ENCODE data around the gene GCN1. TPM values are rescaled to one million over a fixed set of nuclear protein-coding genes. Genes with fewer than 3 reads are reported as not detected.

The GCN1 gene
- polyA plus RNA-seq, 10 donors, result 32.7 to 50.4 (median 39.9) TPM

DNA sequence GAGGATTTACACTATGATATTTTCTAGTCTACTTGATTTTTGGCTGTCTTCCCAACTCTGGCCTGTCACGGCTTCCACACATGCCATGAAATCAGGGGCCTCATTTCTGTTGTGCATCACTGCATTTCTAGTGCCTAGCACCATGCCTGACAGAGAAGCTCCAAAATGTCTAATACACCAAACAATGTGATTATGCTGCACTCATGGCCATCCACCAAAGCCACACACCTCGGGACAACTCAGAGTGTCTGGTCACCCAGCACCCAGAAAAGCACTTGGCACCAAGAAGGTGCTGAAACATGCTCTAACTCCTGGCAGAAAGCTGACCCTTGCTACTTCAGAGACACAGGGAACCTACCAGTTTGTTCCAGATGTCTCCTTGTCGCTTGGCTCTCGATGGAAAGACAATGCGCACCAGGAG lies 11.3 kb downstream of the GCN1 start:
- no peak for DNase-seq

DNA sequence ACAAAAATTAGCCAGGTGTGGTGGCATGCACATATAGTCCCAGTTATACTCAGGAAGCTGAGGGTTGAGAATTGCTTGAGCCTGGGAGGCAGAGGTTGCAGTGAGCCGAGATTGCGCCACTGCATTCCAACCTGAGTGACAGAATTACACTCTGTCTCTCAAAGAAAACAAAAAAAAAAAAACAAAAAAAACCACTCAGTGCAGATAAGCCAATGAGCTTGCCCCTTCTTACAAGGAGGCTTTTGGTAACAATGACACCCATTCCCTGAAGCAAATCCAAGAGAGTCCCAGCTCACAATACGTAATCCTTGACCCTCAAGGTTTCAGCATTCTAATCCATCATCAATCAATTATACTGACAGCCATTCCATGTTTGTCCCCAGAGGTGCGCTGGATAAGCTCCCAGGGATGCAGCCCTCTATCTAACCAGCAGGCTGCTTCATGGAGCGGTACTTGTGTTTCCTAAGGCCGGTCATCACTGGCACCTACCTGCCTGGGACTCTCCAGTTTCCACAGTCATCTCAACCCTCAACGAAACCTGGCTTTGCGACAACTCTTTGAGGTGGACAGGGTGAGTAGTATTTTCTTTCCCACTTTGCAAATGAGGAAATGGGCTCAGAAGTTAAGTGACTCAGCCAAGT lies 12.4 kb downstream of the GCN1 start:
- DNase-seq, result no peak

DNA sequence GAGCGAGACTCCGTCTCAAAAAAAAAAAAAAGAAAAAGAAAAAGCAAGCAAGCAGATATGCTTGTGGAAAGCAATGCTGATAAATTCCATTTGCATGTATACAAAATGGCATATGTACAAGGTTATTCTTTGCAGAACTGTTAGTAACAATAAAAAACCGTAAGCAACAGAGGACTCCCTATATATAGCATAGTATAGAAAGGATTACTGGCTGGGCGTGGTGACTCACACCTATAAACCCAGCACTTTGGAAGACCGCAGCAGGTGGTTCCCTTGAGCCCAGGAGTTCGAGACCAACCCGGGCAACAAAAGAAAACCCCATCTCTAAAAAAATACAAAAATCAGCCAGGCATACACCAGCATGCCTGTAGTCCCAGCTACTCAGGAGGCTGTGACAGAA lies 13.5 kb downstream of the GCN1 start:
- DNase-seq, result no peak

DNA sequence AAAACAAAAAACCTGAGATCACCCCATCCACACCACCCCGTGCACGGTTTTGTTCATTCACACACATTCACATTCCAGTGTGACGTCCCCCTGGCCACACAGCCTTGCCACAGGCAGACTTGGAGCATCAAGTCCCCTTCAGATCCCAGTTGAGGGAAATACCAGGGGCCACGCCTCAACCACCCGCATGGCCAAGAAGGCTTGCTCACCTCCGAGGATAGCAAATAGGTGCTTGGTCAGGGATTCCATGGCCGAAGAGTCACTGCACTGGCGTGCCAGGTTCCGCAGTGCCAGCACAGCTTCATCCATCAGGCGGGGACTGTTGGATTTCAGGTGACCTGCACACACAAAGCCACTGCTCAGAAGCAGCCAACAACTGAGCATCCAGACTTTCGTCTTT lies 19.0 kb downstream of the GCN1 start:
- DNase-seq, result no peak

DNA sequence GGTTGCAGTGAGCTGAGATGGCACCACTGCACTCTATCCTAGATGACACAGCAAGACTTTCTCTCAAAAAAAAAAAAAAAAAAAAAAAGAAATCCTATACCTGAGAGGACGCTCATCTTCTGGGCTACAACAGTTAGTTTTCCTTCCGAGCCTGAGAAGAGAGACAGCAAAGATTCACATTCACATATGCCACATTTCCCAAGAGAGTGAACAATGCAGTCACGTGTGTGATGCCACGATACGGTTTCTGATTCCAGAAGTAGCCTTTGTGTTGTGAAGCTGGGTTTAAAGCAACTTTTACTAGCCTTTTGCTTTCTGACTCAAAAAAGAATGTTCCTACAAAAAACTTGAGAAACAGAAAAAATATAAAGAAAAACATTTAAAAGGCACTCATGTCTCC lies 19.5 kb downstream of the GCN1 start:
- DNase-seq, result no peak

DNA sequence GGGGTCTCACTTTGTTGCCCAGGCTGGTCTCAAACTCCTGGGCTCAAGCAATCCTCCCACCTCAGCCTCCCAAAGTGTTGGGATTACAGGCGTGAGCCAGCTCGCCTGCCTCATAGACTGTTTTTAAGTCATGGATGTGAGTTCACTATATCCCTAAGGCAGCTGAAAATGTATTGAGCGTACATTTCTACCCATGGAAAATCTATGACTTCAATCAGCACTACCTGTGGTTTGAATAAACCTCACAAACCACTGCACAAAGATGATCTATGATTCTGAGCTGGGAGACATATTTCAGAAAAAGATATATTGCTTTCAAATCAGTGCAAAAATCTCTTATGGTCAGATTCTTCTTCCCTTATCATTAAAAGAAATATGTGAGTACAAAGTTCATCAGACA lies 22.5 kb downstream of the GCN1 start:
- no peak for DNase-seq

DNA sequence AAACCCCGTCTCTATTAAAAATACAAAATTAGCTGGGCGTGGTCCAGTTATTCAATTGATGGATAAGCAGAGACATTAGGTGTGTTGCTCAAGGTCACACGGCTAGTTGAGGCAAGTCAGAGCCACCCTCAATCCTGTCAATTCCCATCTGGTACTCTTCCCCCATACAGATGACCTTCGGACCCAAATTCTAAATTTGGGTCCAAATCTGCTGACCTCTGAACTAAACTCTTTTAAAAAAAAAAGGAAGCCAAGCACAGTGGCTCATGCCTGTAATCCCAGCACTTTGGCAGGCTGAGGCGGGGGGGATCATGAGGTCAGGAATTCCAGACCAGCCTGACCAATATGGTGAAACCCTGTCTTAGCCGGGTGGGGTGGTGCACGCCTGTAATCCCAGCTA lies 23.9 kb downstream of the GCN1 start:
- no peak for DNase-seq

DNA sequence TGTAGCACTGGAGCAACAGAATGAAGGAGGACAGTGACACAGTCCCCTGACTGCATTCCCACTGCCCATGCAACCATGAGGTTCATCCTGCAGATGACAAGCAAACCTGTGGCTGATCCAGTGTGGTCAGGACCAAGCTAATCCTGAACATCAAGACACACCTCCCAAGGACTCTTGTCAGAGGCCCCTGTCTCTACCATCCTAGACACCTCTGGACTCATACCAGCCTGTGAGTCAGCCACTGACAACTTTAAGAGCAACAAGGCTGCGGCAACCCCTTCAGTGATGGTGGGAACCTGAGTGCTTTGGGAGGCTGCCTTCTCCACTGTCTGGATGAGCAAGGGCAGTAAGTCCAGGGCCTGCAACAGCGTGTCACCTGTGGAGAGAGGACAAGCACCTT lies 24.6 kb downstream of the GCN1 start:
- no peak for DNase-seq

DNA sequence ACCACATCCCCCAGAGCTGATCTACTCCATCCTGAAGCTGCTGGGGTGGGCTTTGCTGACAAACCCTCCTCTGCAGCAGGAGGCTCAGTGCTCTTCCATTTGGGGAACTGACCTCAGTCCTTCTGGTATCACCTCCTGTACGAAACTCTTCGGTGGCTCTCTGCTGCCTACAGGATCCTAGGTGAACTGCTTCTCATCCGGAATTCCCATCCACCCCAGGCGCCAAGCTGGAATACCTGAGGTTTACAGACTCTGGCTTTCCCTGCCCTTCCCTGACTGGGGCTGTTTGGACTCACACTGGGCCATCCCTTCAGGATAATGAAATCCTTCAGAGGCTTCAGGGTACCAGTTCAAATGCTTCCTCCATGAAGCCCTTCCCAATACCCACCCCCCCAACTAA lies 26.2 kb downstream of the GCN1 start:
- no peak for DNase-seq

DNA sequence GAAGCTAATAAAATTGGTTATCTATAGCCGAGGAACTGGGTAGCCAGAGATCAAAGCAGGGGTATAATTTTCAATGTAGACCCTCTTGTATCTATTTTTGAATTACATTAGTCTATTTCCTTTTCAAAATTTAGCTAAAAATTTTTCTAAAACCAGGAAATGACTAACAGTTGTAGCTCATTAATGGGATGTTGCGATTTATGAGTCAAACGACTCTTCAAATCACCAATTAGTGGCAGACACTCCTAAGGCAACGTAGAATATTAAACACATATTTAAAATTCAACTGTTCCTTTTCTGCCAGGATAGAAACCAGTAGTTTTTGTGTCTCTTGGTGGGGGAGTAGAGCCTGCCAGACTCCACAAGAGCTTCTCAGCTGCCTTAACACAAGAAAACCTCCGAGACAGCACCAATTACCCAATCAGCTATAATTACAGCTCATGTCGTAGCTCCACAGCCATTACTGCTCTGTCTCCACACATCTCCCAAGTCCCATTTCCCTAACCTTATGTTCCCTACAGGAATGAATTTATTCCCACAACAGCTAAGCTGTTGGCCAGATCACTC lies 26.9 kb downstream of the GCN1 start:
- no peak for DNase-seq

DNA sequence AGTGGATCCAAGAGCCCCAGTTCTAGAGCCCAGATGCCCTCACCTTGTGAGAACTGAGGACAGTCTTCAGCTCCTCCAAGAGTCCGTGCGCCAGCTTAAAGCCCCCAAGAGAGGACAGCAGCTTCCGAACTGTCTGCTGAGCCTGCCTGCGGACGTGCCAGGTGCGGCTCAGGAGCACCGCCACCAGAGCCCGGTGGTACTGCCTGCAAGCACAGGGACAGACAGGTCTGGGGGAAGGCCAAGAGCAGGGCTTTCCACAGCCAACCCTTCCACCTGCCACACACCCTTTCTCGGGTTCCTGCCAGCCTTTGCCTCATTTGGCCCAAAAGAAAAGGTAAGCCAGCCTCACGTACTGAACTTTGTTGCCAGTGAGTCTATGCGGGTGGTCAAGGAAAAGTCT lies 30.2 kb downstream of the GCN1 start:
- DNase-seq, result no peak

DNA sequence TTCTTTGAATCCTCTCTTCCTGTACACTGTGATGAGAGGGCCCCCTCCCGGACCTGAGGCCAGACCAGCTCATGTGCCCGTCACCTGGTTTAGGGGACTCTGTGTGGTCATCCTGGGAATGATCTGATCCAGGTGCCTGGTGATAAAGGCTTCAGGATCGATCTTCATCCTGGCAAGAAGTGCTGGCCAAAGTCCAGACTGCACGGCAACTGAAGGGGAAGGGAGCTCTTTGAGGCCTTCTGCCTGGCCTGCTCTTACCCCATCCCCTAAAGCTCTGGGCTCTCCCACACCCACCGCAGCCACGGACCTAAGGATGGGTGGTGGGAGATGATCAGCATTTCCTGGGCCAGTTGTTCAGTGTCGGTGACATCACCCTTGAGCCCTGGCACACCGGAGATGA lies 31.8 kb downstream of the GCN1 start:
- DNase-seq, result no peak

DNA sequence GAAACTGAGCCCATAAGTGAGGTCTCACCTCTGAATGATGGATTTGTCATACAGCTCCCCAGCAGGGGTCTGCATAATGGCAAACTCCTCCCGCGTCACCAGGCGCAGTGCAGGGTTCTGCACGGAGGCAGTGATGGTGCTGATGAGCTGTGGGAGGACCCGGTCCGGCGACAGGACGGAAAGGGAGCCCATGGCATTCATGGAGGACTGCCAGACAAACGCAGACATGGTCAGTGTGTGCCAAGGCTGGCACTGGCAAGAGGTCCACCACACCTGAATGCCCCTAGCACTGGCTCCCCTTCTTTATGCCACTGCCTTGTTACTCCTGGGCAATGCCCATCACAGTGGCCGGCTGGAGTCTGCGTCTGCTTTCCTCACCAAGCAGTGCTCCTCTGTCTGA lies 32.7 kb downstream of the GCN1 start:
- no peak for DNase-seq

DNA sequence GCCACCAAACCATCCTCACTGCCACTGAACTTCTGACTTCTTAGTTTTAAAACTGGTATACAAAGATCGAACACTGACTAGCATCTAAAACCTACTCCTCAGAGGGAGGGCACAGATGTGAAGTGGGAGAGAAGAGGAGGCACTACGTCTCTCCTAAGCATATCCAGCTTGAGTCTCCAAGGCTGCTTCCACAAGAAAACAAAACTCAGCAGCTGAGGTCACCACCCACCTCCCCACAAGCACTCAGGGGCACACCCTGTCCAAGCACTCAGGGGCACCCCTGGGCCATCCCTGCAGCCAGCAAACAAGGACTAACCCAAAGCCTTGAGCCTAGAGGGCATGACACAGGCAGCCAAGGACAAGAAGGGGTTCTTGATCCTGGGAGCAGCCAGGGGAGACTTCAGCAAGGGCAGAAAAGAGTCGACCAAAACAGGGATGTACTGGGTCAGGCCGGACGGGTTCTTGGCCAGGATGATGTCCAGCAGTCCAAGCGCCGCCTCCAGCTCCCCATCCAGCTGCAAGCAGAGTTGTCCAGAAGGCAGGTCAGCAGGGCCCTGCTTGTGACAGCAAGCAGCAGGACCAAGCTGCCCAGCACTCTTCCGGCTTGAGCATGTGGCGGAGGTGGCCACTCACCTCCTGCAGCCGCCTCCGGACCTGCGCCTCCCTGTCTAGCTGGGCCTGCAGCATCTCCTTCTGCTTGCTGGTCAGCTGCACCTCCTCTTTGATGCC lies 34.8 kb downstream of the GCN1 start:
- DNase-seq, result no peak

DNA sequence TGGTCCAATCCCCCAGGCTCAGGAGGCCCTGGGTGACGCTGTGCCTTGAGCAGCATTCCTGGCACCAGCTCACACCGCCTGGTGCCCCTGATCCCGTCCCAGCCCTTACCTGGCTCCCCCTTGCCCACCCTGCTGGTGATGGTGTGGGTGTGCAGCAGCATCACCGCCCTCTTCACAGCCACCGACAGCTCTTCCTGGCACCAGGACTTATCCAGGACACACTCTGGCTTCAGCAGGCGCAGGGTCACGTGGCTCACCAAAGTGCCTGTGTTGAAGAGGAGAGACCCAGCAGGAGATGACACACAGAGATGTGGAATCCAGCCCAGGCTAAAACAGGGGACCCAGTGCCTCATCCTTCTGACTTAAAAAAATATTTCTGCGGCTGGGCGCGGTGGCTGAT lies 36.2 kb downstream of the GCN1 start:
- DNase-seq, result no peak

DNA sequence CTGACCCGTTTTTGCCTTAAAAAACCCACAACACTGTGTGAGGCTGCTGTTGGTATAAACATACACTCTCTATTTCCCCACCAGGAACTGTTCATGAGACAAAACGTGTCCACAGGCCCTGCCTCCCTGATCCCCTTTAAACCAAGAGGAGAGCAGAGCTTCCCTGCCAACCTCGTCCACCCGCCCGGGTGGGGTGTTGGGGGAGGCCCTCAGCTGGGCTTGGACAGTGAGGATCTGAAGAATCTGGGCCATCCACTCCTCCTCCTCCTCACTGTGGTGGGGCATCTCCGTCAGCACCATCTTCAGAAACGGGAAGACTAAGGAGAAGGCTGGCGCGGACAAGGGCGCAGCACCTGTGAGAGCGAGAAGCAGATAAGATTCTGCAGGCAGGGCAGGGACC lies 36.8 kb downstream of the GCN1 start:
- no peak for DNase-seq

DNA sequence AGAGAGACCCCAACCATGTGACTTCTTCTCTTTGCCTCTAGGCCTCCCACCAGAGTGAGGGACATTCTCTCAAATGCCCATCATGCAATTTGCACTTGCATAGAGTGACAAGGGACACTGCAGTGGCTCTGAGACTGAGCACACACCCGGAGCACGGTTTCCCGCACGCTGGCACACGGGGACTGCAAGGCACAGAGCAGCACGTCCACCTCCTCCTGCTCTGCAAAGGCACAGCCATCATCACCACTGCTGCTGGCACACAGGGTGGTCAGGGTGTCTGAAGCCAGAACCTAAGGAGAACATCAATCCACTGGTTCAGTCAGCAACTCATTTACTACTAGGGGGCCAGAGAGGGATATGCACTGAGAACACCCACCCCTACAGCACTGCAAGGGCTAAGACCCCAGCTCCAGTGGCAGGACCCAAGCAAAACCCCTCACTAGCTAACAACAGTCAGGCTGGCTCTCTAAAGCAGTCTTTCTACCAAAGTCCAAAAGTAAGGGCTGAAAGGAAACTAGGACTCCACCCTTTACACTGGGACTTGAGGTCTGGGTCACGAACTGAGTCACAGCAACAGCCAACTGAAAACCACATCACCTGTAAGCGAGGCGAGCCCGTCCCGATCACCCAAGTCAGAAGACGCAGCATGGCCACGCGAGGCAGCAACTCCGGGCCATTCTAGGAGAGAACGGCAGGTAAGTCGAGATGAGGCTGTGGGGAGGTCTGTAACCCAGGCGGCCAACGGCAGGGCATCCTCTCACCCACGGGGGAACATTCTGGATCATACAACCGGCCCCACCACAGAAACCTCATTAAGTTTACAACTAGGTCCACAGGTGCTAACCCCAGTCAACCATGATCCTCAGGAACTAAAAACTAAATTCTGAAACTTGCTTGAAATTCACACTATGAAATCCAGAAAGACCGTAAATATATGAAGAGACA lies 37.9 kb downstream of the GCN1 start:
- no peak for DNase-seq

DNA sequence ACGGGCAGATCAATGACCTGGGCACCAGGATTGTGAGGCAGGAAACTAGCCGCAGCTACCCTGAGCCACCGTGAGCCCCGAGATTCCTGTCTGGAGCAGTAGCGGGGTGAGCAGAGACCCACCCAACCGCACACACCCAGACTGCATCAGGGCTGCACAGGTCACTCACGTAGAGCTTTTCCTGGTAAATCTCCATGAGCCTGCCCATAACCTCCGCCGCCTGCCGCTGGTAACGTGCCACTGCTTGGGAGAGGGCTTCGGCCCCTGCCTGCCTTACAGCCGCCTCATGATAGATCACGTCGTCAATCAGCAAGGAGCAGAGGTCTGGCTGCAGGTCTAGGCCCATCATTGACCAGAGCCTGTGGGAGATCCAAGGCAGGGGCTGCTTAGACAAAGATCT lies 39.4 kb downstream of the GCN1 start:
- DNase-seq, result no peak

DNA sequence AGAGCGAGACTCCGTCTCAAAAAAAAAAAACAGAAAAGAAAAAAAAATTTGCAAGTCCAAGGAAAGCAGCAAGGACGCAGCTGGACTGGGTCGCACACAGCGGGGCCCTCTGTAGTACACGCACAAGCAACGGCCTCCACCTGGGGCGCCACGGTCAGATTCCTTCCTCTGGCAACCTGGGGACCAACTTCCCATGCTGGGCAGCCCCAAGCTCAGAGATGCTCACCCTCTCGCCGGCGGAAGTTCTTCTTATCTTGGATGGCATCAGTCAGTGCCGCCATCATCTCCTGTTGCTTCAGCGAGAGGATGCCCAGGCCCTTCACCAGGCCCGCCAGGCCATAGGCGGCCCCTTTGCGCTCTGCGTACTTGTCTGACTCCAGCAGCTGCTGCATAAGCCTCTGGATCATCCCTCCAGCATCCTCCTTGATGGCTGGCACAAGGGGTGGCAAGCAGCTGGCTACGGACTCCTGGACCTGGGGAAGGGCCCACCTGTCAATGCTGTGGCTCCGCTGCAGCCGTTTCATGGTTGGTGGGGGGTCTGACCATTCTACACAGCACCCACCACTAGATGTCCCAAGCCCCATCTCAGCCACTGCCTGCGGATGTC lies 43.5 kb downstream of the GCN1 start:
- DNase-seq, result no peak

DNA sequence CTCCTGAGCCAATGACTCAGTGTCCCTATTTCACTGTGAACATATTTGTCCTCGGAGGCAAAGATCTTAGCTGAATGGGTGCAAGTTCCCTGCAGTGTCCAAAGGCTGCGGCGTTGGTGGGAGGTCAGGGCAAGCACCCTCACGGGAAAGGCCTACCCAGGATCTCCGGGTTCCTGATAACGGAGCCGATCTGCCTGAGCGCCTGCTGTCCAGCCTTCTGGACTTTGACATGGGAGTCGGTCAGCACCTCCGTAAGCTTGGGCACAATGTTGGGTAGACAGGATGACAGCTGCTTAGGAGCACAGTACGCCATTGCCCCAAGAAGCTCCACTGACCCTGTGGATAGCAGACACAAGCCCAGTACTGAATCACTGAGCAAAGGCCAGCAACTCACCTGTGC lies 46.5 kb downstream of the GCN1 start:
- no peak for DNase-seq

DNA sequence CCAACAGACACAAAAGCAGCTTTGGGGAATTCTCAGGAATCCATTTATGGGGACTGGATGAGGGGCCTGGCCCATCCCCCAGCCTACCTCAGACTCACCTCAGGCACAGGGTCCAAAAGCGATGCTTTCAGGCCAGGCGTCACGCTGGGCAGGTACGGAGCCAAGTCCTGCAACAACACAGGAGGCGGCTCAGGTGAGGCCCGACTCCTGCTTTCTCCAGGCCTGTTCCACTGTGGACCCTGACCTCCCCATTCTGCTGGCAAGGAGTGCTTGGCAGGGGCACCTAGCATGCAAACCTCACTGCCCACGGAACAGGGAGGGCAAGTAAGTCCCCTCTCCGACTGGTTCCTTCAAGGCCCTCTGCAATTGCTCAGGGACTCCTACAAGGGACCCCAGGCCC lies 49.4 kb downstream of the GCN1 start:
- no peak for DNase-seq

DNA sequence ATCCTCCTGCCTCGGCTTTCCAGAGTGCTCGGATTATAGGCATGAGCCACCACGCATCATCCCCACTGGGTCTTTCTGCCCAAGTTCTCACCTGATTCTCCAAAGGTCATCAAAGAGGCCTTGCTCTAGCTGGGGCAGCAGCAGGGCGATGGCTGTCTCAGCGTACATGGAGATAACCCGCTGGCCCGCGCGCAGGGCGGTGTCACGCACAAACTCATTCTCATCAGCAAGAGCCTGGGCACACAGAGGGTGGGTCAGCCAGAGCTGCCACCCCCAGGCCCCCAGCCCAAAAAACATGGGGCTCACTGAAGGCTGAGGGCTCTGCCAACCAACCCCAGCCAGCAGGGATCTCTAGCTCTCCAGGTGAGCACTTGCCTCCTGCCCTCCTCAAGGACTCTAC lies 50.3 kb downstream of the GCN1 start:
- DNase-seq, result no peak
